ENCODE measurements around the gene NRXN3. TPM values are rescaled to one million over a fixed set of nuclear protein-coding genes. Genes with fewer than 3 reads are reported as not detected.

The NRXN3 gene
- total RNA-seq, 1 experiment from 2014 or later = not detected

DNA sequence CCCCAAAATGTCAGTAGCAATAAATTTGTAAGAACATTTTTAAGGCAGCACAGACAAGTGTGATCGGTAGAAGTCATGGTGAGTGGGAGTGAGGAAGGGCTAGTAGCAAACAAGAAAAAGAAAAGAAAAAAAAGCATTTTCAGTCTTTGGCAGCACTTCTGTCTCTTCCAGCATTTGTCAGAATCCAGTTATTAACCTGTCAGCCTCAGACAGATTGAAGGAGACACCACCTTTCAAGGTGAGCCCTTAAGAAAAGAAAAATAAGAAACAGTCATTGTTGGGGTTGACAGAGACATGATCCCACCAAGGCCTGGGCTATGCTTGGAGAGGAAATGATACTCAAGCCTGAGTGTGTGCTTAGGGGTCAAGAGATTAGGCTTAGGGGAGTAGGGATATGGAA, 947.4 kb downstream of the NRXN3 start:
- Histone ChIP-seq H3K4me3 (ENCODE audit: low read depth in 2 of 2, low read length in 2 of 2) (no peak overlapping the region), H3K36me3 (ENCODE audit: control insufficient read depth, insufficient read depth, low read length) (no peaks in the 10 kb centered on the region), H3K27me3 (ENCODE audit: control insufficient read depth, insufficient read depth, low read length) (no peaks in the 10 kb centered on the region), H3K27ac (ENCODE audit: low read length) (no peak overlapping the region), H3K4me1 (ENCODE audit: control insufficient read depth, insufficient read depth, low read length) (no peaks in the 10 kb centered on the region), H3K9me3 (ENCODE audit: control insufficient read depth, insufficient read depth, low read depth, low read length) (no peaks in the 10 kb centered on the region)
- ChIA-PET CTCF (no interaction called here), POLR2A (no interaction called here)
- no peak for TF ChIP-seq POLR2AphosphoS5 (IDR thresholded peaks at IDR 0.05; ENCODE audit: low read depth, low read length)
- no peak for TF ChIP-seq SIN3A (IDR thresholded peaks at IDR 0.05; ENCODE audit: borderline replicate concordance, insufficient read depth, low read depth, low read length)
- TF ChIP-seq, protein P1, sequence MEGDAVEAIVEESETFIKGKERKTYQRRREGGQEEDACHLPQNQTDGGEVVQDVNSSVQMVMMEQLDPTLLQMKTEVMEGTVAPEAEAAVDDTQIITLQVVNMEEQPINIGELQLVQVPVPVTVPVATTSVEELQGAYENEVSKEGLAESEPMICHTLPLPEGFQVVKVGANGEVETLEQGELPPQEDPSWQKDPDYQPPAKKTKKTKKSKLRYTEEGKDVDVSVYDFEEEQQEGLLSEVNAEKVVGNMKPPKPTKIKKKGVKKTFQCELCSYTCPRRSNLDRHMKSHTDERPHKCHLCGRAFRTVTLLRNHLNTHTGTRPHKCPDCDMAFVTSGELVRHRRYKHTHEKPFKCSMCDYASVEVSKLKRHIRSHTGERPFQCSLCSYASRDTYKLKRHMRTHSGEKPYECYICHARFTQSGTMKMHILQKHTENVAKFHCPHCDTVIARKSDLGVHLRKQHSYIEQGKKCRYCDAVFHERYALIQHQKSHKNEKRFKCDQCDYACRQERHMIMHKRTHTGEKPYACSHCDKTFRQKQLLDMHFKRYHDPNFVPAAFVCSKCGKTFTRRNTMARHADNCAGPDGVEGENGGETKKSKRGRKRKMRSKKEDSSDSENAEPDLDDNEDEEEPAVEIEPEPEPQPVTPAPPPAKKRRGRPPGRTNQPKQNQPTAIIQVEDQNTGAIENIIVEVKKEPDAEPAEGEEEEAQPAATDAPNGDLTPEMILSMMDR (IDR thresholded peaks at IDR 0.05) = no peak
- TF ChIP-seq, protein P2, sequence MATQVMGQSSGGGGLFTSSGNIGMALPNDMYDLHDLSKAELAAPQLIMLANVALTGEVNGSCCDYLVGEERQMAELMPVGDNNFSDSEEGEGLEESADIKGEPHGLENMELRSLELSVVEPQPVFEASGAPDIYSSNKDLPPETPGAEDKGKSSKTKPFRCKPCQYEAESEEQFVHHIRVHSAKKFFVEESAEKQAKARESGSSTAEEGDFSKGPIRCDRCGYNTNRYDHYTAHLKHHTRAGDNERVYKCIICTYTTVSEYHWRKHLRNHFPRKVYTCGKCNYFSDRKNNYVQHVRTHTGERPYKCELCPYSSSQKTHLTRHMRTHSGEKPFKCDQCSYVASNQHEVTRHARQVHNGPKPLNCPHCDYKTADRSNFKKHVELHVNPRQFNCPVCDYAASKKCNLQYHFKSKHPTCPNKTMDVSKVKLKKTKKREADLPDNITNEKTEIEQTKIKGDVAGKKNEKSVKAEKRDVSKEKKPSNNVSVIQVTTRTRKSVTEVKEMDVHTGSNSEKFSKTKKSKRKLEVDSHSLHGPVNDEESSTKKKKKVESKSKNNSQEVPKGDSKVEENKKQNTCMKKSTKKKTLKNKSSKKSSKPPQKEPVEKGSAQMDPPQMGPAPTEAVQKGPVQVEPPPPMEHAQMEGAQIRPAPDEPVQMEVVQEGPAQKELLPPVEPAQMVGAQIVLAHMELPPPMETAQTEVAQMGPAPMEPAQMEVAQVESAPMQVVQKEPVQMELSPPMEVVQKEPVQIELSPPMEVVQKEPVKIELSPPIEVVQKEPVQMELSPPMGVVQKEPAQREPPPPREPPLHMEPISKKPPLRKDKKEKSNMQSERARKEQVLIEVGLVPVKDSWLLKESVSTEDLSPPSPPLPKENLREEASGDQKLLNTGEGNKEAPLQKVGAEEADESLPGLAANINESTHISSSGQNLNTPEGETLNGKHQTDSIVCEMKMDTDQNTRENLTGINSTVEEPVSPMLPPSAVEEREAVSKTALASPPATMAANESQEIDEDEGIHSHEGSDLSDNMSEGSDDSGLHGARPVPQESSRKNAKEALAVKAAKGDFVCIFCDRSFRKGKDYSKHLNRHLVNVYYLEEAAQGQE (IDR thresholded peaks at IDR 0.05; ENCODE audit: insufficient read depth in 1 of 2, low read depth in 2 of 2, low read length in 1 of 2) = no peak
- TF ChIP-seq TCF7L2 (IDR thresholded peaks at IDR 0.05; ENCODE audit: low read depth, low read length) = no peak
- DNase-seq (ENCODE audit: low read depth, low spot score) (no peak), ATAC-seq (no peak)
- in situ Hi-C loops (cut with HindIII; ENCODE audit: low pct_unique_long_range_greater_than_20kb, low sequenced_read_pairs) (no loop called here), intact Hi-C loops (cut with micrococcal nuclease; ENCODE audit: unreplicated experiment) (no loop called here)
- no TSS peak for BruUV-seq (replicated peaks)

DNA sequence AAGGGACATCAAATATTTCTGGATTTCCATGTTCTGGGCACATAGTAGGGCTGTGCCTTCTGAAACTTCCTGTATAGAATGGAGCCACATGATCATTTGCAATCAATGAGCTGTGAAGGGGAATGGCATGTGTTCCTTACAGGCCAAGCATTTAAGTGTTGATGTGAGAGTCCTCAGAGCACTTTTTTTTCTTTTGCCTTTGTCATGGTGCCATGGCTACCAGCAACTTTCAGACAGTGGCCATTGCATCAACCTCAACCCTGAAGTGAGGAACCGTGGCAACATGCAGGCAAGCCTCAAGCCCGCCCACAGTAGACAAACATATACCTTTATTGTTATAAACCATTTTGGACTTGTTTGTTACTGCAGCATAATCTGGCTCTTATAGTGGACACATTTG, 948.1 kb downstream of the NRXN3 start:
- intact Hi-C loops (cut with micrococcal nuclease; ENCODE audit: unreplicated experiment) = no loop called here
- ChIA-PET CTCF (interaction anchor here (0.7 kb wide), 1 partner anchor 1125 kb away, joined by 4 read pairs; no protein-coding TSS in a partner anchor), POLR2A (no interaction called here)
- DNase-seq (ENCODE audit: low read depth, low spot score) (no peak), ATAC-seq (no peak)
- no TSS peak for BruUV-seq (replicated peaks)
- in situ Hi-C loops (cut with HindIII; ENCODE audit: low pct_unique_long_range_greater_than_20kb, low sequenced_read_pairs) = no loop called here
- Histone ChIP-seq H3K4me1 (ENCODE audit: control insufficient read depth, insufficient read depth, low read length) (no peaks in the 10 kb centered on the region), H3K4me3 (ENCODE audit: low read depth in 2 of 2, low read length in 2 of 2) (no peak overlapping the region), H3K36me3 (ENCODE audit: control insufficient read depth, insufficient read depth, low read length) (no peaks in the 10 kb centered on the region), H3K9me3 (ENCODE audit: control insufficient read depth, insufficient read depth, low read depth, low read length) (no peaks in the 10 kb centered on the region), H3K27ac (ENCODE audit: low read length) (no peak overlapping the region), H3K27me3 (ENCODE audit: control insufficient read depth, insufficient read depth, low read length) (no peaks in the 10 kb centered on the region)
- TF ChIP-seq POLR2AphosphoS5 (IDR thresholded peaks at IDR 0.05; ENCODE audit: low read depth, low read length) = no peak
- no peak for TF ChIP-seq SIN3A (IDR thresholded peaks at IDR 0.05; ENCODE audit: borderline replicate concordance, insufficient read depth, low read depth, low read length)
- TF ChIP-seq, protein P2 (IDR thresholded peaks at IDR 0.05; ENCODE audit: insufficient read depth in 1 of 2, low read depth in 2 of 2, low read length in 1 of 2) = no peak
- TF ChIP-seq, protein P1 (IDR thresholded peaks at IDR 0.05) = no peak
- TF ChIP-seq TCF7L2 (IDR thresholded peaks at IDR 0.05; ENCODE audit: low read depth, low read length) = no peak

All from Panc1 (cell line).